HG03064 (cell line): ENCODE results near the gene SPRR2F.
"Not testable (repeated sequence)": the region's sequence is repeated elsewhere in the genome, so short reads cannot be mapped to it uniquely, and the experiment has no call there.

Source experiments
- ATAC-seq: cut with Tn5 transposase; IDR thresholded peaks from one replicate; pipeline ENCODE4 v1.9.1; 2021; ENCODE audit warnings: low read depth; ENCODE audit not compliant: unreplicated experiment

Gene SPRR2F, protein sequence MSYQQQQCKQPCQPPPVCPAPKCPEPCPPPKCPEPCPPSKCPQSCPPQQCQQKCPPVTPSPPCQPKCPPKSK

DNA sequence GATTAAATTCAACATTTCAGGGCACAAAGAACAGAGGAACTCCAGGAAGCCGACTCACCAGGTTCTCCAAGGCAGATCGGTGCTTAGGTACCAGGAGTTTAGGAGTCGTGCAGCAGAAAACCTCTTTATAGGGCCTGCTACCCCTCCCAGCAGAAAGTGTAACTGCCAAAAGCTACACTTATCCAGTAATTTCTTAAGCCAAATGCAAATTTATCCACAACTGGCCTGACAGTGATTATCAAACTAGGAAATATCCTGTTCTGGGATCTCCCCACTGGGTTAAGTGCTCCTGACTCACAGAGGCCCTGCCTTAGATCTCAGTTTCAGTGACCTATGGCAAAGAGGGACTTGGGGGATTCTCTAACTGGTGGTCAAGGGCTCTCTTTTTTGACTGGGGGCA, at the start of gene SPRR2F:
SPRR2F (minus strand) TSS at position 101 of the 400 bp plus-strand sequence. CDS start 783 bp downstream, outside the sequence.
- ATAC-seq: no peak

DNA sequence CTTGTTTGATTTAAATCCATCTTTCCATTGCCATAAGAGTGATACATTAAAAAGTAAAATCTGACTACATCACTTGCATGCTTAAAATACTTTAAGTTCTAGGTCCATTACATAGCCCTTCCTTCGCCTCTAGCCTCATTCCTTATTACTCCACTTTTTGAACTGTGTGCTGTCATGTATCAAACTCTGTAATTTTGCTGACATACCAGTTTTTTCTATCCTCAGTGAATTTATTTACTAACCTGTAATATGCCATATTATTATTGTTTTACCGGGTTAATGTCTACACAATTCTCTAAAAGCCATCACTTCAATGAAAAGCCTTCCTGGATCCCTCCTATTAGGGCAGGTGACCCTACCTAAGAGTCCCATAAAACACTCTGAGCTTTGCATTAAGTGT, 42.2 kb upstream of the SPRR2F start:
- ATAC-seq: no peak

DNA sequence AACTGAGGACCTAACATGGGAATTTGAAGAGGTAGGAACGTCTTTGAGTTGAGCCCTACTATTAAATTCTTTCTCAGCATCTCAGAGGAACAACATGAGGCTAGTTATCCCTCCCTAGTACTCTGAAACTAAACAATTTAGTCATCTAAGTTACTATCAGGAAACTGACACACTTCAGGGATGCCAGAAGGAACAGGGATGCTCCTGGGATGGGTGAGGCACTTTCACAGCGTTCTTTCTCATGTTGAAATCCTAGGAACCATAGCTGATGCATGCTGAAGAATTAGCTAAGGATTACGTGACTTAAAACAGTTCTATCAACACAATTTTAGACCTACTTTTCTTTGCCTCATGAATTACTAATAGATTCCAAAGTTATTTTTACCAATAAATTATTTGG, 39.2 kb upstream of the SPRR2F start:
- ATAC-seq: no peak

DNA sequence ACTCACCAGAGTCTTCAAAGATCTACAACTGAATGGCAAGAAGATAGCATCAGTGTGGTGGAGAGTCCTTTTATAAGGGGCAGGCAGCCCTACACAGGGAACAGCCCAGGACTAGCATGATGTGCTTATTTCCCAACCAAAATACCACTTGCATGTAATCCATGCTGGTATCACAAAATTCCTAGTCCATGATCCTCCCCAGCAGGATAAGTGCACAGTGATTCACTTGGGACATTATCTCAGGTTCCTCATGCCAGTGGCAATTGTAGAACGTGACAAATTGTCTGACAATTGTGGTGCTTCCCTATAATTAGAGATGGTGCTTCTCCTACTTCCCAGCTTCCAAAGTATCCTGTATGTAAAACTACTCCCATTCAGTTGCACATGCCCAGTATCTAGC, 37.5 kb upstream of the SPRR2F start, which contains the start of gene SPRR2G:
SPRR2G (minus strand) TSS at position 45 of the 400 bp plus-strand sequence. CDS start 780 bp downstream, outside the sequence.
- ATAC-seq: no peak

DNA sequence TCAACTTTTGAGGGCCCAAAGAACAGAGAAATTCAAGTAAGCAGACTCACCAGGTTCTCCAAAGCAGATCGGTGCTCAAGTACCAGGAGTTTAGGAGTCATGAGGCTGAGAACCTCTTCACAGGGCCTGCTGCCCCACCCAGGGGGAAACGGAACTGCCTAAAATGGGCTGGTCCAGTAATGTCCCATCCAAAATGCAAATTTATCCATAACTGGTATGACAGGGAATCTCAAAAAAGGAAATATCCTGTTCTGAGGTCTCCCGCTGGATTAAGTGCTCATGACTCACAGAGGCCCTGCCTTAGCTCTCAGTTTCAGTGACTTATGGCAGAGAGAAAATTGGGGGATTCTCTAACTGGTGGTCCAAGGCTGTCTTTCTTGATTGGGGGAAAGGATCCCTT, 28.1 kb upstream of the SPRR2F start:
- ATAC-seq: no peak

DNA sequence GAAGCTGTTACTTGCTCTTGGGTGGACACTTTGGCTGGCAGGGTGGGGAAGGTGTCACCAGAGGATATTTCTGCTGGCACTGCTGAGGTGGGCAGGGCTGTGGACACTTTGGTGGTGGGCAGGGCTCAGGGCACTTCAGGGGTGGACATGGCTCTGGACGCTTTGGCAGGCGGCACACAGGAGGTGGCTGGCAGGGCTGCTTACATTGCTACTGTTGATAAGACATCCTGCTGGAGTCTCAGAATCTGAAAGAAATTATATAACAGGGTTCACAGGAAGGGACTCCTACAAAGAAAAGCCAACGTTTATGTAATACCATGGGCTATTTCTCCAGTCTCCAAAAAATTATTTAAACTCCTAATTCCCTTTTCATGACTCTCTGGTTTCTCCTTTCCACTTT, 27.2 kb upstream of the SPRR2F start:
- ATAC-seq: no peak

DNA sequence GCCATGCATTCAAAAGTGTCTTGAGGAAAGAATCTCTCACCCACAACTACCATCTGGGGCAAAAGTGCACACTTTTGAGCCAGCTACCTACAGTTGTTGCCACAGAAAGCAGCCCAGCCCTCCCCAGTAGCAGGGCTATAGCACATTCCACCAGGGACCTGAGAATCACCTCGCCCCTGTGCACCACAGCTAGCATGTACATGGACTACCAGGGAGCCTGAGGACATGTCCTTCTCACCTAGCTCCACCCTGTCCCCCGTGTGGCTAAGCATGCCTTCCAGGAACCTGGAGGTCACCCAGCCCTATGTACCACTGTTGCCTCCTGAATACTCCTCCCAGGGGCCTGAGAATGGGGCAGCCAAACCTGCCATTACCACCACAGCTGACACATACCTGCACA, 20.4 kb upstream of the SPRR2F start:
- ATAC-seq: no peak

DNA sequence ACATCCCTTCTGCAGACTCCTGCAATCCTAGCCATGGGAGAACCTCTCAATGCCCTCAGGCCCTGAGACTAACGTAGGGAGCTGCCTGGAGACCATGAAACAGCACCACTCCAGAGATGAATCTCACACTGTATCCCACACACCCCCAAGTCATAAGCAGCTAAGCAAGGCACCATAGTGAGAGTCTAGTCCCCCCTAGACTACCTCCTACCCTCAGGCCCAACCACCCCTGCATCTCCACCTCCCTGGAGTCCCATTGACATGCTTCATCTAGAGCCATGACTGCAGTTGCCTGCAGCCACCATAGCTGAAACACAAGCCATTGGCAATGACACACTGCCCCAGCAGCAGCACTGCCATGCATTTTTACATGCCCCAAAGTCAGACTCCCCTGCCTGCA, 20.0 kb upstream of the SPRR2F start:
- ATAC-seq: no peak

DNA sequence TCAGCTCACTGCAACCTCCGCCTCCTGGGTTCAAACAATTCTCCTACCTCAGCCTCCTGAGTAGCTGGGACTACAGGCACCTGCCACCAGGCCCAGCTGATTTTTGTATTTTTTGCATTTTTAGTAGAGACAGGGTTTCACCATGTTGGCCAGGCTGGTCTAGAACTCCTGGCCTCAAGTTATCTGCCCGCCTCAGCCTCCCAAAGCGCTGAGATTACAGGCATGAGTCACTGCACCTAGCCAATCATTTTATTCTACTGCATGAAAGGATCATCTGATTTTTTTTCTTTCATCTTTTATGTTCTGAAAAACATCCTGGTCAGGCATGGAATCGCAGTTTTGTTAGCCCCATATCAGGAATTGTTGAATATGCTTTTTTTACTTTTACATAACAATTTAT, 15.4 kb upstream of the SPRR2F start:
- ATAC-seq: not testable (repeated sequence)

DNA sequence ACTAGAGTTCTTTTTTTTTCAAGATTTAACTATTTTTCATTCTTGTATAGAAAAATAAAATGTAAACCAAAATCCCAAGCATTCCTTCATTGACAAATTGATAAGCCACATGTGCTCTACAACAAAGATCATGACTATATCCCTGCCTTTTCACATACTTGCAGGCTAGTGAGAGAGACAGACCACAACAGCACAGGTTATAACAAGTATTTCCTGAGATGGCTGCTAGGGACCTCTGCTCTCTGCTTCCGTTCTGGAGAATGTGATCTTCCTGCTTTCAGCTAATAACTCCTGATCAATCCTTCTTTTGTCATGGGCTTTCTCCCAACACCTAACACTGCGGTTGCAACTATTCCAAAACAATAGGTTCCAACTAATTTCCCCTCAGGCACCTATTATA, 14.0 kb upstream of the SPRR2F start:
- no peak for ATAC-seq

DNA sequence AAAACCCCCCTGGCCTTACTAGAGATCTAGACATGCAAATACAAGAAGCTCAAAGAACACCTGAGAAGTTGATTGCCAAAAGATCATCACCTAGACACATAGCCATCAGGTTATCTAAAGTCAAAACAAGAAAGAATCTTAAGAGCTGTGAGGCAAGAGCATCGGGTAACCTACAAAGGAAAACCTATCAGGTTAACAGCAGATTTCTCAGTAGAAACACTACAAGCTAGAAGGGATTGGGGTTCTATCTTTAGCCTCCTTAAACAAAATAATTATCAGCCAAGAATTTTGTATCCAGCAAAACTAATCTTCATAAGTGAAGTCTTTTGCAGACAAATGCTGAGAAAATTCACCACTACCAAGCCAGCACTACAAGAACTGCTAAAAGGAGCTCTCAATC, 12.2 kb upstream of the SPRR2F start:
- no peak for ATAC-seq

DNA sequence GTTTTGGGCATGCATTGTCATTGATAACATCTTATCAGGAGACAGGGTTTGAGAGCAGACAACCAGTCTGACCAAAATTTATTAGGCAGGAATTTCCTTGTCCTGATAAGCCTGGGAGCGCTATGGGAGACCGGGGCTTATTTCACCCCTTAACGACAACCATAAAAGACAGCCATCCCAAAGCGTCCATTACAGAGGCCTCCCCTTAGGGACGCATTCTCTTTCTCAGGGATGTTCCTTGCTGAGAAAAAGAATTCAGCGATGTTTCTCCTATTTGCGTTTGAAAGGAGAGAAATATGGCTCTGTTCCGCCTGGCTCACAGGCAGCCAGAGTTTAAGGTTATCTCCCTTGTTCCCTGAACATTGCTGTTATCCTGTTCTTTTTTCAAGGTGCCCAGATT, 10.5 kb upstream of the SPRR2F start:
- ATAC-seq: not testable (repeated sequence)

DNA sequence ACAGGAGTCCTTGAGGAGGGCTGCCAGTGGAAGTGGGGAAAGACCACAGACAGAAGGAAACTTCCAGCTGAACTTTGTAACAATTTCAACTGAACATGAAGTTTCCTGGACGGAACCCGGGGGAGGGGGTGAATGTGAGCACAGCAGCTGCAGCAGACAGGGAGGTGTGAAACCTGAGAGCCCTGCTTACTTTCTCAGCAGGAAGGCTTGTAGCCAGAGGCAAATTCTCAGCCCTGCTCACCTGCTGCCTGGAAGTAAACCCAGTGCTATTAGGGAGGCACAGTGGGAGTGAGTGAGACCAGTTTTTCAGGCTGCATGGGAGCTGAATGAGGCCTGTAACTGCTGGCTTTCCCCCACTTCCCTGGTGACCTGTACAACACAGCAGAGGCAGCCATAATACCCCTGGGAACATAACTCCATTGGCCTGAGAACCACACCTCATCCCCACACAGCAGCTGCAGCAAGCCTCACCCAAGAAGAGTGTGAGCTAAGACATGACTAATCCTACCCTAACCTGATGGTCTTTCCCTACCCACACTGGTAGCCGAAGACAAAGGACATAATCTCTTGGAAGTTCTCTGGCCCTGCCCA, 9.6 kb upstream of the SPRR2F start:
- ATAC-seq: no peak

DNA sequence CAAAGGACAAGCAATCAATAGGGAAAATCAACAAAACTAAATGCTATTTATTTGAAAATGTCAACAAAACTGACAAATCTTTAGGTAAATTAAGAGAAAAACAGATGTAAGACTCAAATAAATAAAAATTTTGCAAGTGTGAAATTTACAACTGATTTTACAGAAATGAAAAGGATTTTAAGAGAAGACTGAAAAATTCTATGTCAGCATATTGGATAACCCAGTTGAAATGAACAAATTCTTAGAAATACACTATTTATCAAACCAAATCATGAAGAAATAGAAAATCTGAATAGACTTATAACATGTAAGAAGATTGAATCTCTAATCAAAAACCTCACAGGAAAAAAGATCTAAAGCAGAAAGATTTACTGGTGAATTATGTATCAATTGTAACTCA, 7.6 kb upstream of the SPRR2F start:
- no peak for ATAC-seq

DNA sequence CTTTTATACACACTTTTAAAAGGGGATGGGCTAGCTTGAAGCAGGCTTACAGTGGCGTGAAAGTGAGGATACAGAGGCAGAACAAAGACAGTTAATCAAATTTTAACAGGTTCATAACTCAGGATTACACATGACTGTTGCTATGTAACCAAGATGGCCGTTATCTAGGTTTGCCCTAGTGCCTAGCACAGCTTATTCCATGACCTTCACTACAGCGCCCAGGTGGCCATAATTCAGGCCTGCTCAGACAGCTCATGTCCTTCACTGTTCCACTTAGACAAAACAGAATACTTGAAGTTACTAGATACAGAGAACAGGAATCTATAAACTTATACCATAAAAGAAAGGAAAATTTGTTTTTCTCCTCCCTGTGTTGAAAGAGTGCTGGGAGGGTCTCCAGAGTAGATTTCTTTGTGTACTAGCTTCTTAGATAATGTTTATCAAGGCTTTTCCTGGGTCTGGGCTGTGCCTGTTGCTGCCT, 6.2 kb upstream of the SPRR2F start:
- ATAC-seq: no peak

DNA sequence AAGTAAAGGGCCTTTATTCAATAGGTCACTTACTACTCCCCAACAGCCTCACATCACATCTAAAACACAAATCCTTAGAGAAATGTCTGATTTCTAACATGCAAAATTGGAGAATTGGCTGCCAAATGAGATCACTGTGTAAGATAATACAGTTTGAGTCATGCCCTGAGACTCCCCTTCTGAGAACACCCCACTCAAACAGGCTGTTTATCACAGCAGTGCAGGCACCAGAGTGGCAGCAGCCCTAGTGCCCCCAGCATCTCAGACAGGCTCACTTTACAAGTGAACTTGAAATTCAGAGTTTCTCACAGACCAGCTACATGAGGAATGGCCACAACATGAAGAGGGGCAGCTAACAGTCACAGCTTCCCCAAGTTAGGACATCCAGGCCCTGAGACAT, 1.9 kb upstream of the SPRR2F start:
- not testable (repeated sequence) for ATAC-seq

DNA sequence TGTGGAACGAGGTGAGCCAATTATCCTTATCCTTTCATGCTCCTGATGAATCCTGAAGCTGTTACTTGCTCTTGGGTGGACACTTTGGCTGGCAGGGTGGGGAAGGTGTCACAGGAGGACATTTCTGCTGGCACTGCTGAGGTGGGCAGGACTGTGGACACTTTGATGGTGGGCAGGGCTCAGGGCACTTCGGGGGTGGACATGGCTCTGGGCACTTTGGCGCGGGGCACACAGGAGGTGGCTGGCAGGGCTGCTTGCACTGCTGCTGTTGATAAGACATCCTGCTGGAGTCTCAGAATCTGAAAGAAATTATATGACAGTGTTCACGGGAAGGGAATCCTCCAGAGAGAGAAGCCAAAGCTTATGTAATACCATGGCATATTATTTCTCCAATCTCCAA, 862 bp downstream of the SPRR2F start:
- not testable (repeated sequence) for ATAC-seq

DNA sequence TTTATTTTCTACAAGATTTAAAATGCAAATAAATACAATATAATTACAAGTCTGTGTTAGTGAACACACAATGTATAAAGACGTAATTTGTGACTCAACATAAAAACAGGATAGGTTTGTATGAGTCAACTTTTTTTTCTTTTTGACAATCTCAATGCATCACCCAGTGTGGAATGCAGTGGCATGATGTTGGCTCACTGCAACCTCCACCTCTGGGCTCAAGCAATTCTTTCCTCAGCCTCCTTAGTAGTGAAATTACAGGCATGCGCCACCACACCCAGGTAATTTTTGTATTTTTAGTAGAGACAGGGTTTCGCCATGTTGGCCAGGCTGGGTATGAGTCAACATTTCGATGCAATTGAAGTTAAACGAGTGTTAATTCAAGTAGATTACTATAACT, 13.1 kb downstream of the SPRR2F start:
- no peak for ATAC-seq

DNA sequence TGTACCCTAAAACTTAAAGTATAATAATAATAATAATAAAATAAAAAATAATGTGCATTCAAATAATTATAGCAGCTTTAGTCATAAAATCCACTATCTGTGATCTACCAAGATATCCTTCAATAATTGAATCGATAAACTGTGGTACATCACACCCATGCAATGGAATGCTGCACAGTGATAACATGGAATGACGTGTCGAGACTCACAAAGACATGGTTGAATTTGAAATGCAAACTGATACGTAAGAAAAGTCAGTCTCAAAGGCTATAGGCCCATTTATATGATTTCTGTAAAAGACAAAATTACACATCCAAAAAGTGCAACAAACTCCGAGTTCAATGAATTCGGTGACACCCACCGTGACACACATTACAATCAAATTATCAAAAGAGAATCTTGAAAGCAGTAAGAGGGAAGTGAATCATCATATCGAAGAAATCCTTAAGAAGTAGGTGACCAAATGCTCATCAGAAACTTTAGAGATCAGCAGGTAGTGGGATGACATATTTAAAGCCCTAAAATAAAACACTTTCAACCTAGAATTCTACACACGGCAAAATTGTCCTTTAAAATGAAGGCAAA, 13.8 kb downstream of the SPRR2F start:
- no peak for ATAC-seq

DNA sequence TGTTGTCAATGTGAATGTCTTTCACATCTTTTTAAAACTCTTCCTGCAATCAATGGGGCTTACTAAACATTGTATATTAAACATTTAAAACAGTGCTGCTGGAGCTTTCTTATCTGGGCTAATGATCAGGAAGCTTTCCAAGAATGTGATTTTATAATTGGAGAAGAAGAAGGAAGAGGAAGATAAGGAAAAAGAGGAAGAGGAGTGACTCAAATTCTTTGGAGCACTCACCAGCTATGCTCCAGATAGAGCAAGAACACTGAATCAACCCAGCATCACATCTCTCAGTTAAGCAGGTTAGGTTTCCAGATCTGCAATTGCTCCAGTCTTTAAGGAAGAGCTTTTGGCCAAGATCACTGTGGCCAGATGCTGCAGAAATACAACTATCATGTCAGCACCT, 17.6 kb downstream of the SPRR2F start:
- ATAC-seq: no peak

DNA sequence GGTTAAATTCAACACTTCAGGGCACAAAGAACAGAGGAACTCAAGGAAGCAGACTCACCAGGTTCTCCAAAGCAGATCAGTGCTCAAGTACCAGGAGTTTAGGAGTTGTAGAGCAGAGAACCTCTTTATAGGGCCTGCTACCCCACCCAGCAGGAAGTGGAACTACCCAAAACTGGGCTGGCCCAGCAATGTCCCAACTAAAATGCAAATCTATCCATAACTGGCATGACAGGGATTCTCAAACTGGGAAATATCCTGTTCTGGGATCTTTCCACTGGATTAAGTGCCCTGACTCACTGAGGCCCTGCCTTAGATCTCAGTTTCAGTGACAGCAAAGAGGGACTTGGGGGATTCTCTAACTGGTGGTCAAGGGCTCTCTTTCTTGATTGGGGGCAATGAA, 18.9 kb downstream of the SPRR2F start, which contains the start of gene SPRR2E:
SPRR2E (minus strand) TSS at position 101 of the 400 bp plus-strand sequence. CDS start 775 bp downstream, outside the sequence.
- no peak for ATAC-seq

DNA sequence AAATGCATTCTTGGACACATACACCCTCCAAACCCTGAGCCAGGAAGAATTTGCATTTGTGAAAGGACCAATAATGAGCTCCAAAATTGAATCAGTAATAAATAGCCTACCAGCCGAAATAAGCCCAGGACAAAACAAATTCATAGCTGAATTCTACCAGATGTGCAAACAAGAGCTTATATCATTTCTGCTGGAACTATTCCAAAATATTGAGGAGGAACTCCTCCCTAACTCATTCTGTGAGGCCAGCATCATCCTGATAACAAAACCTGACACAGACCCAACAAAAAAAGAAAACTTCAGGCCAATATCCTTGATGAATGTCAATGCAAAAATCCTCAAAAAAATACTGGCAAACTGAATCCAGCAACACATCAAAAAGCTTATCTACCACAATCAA, 25.7 kb downstream of the SPRR2F start:
- ATAC-seq: no peak
